ENCODE results near the gene BBIP1. TPM values are rescaled to one million over a fixed set of nuclear protein-coding genes. Genes with fewer than 3 reads are reported as not detected.
A peak's percentile ranks its signal among the peaks of the same experiment; 100 is the strongest.
"Not testable (repeated sequence)": the region's sequence is repeated elsewhere in the genome, so short reads cannot be mapped to it uniquely, and the experiment has no call there.

Gene BBIP1
- polyA plus RNA-seq, 4 donors: 43.1 to 58.1 (median 52.5) TPM

- no peak for DNase-seq (ENCODE audit: low read depth in 4 of 4, low spot score in 2 of 4)
These were observed 5.0 kb upstream of the BBIP1 start for GRCh38 chr10:110923856-110924493.

DNA sequence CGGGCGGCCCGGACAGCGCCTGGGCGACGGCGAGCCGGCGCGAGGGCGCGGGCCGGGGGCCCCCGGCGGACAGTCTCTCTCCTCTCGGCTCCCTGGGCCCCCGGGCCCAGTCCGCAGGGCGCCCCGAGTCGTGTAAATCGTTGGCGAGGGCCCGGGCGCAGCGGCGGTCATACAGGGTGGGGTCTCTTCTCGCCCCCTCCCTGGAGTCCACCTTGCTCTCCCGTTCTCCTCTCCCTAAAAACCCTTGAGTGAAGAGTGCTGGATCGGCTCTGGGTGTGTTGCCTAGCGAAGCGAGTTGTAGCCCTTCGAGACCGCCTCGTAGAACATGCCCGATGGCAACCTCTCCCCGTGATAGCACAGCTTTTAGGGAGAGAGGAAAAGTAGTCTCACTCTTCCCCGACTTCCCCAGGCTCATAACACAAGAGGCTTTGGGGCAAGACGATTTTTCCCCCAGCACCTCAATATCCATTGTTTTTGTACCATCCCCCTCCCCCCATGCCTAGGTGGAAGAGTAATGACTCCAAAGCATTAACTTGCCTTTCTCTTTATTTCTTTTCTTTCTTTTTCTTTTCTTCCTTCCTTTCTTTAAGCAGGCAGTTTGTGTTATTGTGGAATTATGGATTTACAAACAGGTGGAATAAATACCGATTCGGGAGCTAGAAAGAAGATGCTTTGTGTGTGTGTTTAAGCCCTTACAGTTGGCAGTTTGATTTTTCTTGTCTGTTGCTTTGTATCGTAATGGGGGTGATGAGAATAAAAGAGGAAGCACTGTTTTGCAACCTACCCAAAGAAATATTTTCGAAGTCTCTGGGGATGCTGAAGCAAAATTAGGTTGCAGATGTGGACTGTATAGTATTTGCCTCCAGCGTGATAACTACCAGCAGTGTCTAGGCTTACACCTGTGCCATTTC is 1.2 kb upstream of the BBIP1 start:
- DNase-seq (ENCODE audit: low read depth in 4 of 4, low spot score in 2 of 4): peak; percentile 39 to 79 (median 60)

GRCh38 chr10:110919349-110919931 is 460 bp upstream of the BBIP1 start, which contains the start of gene SHOC2:
Gene SHOC2 (plus strand): TSS chr10:110919604. CDS start chr10:110964359, 44,755 bp downstream.
- DNase-seq (ENCODE audit: low read depth in 4 of 4, low spot score in 2 of 4): no peak

GRCh38 chr10:110918269-110918642 is 724 bp downstream of the BBIP1 start:
- peak in 3 of 4 donors; percentile 56 to 92 (median 85) for DNase-seq (ENCODE audit: low read depth in 4 of 4, low spot score in 2 of 4)

- DNase-seq (ENCODE audit: low read depth in 4 of 4, low spot score in 2 of 4): no peak
These were observed 2.2 kb downstream of the BBIP1 start for GRCh38 chr10:110916554-110917346.

DNA sequence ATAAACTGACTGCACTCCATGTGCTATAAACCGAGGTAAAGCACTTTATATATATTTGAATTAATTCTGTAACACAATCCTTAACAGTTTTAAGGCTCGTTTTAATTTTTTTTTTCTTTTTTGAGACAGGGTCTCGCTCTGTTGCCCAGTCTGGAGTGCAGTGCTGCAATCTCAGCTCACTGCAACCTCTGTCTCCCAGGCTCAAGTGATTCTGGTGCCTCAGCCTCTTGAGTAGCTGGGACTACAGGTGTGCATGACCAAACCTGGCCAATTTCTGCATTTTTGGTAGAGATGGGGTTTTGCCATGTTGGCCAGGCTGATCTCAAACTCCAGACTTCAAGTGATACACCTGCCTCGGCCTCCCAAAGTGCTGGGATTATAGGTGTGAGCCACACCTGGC is 3.4 kb downstream of the BBIP1 start:
- DNase-seq (ENCODE audit: low read depth in 4 of 4, low spot score in 2 of 4): not testable (repeated sequence)

- DNase-seq (ENCODE audit: low read depth in 4 of 4, low spot score in 2 of 4): no peak
These were observed 3.9 kb downstream of the BBIP1 start for GRCh38 chr10:110915035-110915434.

GRCh38 chr10:110914431-110914830 is 4.5 kb downstream of the BBIP1 start:
- DNase-seq (ENCODE audit: low read depth in 4 of 4, low spot score in 2 of 4): no peak

DNA sequence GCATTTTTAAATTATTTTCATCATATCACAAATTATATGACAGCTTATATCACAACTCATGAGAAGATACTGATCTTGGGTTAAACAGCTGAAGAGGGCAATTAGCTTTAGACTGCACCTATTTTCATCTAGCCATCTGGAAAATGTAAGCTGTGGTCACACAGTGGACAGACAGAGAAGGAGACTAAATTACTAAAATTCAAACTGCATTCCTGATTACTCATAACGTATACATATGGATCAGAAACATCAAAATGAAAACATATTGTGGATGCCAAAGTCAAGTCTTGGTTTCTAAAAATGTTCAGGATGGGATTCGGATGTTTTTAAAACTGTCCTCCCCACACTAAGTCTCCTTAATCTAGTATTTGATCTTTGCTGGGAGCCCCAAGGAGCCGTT is 6.6 kb downstream of the BBIP1 start:
- DNase-seq (ENCODE audit: low read depth in 4 of 4, low spot score in 2 of 4): no peak

- no peak for DNase-seq (ENCODE audit: low read depth in 4 of 4, low spot score in 2 of 4)
These were observed 8.8 kb downstream of the BBIP1 start for GRCh38 chr10:110910138-110910537.

GRCh38 chr10:110903280-110904278 is 15.4 kb downstream of the BBIP1 start:
- DNase-seq (ENCODE audit: low read depth in 4 of 4, low spot score in 2 of 4): no peak

DNA sequence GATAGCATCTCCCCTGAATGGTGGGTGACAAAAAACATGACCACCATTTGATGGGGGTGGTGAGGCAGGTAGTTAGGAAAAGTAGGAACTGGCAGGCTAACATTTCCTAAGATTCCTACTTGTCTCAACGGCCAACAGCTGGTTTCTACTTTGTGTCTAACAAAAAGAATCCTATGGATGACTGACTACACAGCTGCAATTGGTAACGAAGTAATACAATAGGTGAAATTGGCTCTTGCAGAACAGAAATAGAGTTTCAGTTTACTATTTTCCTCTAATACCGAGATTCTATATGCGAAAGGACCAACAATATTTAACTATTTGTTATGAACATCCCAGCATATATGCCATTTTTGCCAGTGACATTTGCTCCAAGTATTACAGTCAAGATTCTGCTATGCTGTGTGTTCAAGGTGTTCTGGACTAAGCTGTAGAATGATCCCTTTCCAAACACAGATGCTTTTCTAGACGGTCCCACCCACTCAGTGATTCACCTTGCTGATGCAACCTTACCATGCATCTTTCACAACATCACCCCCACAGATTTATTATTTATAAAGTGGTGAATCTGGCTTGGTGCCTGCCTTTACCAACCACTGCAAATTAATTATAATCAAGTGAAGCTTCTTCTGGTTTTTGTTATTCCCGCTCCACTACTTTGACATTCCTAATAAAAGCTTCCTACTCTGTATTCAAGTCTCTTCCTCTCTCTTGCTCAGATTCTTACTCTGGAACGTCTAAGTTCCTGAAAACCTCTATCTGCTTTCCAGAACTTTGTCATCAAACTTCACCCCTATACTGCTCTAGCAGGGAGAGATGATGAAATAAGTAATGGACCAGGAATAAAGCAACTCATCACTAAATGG is 16.8 kb downstream of the BBIP1 start:
- no peak for DNase-seq (ENCODE audit: low read depth in 4 of 4, low spot score in 2 of 4)

- DNase-seq (ENCODE audit: low read depth in 4 of 4, low spot score in 2 of 4): no peak
These were observed 18.0 kb downstream of the BBIP1 start for GRCh38 chr10:110900983-110901382.

DNA sequence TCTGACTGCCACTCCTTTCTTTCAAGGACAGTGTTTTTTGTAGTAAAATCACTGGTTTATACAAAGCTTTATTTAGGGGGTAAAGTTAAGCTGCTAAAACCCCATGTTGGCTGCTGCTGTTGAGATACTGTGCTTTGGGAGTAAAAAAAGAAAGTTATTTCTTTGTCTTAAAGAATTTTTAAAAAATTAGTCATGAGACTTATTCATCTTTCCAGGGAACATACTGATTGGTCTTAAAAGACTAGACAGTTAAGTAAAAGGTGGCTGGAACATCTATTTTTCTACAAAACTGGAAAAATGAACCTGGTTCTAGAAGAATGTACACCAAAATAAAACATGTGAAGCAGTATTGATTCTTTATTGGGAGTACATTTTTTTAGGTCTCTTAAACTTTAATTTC is 20.6 kb downstream of the BBIP1 start:
- no peak for DNase-seq (ENCODE audit: low read depth in 4 of 4, low spot score in 2 of 4)

DNA sequence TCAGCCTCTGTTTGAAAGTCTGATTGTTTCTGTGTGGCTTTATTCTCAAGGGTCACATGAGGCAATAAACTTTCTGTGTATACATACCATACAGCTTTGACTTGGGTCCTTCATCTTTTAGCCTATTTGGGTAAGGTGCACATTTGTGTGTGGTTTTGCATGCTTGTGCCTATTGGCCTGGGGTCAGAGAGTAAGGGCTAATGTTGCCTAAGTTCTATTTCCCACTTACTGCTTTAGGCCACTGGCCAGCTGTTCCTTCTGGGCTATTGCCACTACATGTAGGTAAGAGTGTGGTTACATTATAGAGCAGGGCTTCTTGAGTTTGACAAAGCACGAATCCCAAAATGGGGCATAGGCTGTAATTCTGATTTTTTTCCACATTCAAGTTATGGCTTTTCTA is 21.8 kb downstream of the BBIP1 start:
- no peak for DNase-seq (ENCODE audit: low read depth in 4 of 4, low spot score in 2 of 4)

DNA sequence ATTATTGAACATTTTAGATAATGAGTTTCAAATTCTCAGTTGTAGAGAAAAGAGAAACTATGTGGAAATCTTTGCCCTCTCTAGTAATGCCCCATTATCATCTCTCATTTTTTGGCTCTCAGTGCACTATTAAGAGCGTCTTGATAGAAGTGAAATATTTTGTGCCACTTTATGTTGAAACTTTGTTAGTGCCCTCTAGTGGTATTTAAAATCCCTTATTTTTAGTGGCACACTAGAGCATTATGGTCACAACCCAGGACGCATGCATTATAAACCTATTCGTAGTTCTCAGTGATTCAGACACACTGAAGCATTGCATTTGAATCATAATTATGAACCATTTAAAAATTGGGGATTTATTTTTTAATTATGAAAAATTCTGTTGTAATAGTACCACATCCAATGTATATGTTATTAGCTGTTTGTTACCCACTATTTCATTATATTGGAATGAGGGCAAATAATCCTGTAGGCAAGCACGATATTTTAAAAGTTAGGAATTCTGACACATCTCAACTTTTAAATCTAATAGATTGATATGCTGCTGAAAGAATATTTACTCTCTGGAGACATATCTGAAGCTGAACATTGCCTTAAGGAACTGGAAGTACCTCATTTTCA is 25.3 kb downstream of the BBIP1 start:
- DNase-seq (ENCODE audit: low read depth in 4 of 4, low spot score in 2 of 4): peak in 1 of 4 donors; percentile 34

GRCh38 chr10:110892602-110893288 is 26.2 kb downstream of the BBIP1 start:
- no peak for DNase-seq (ENCODE audit: low read depth in 4 of 4, low spot score in 2 of 4)

Data from left renal cortex interstitium (tissue), 4 donors.